ENCODE results near the gene GASK1B. TPM values are rescaled to one million over a fixed set of nuclear protein-coding genes. Genes with fewer than 3 reads are reported as not detected.

Gene GASK1B
- total RNA-seq, 1 donor from 2014 or later, result not detected

DNA sequence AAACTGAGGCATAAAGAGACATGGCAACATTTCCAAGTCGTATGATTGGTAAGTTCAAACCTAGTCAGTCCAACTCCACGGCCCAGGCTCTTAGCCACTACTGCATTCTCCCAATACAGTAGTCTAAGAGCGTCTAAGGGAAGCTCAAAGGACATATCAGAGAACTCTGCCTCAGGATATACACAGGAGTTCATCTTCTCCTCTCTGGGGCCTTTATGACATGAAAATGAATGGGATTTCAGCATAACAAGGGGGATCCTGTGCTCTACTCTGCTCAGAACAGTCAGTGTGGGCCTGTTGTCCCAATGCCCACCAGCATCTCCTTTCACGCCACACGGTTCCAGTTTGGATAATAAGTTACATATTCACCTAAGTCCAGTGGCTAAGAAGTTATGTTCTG lies 4.2 kb downstream of the GASK1B start:
- Mint-ChIP-seq H3K9me3 (no peaks in the 10 kb centered on the region), H3K27ac (no peak overlapping the region), H3K4me1 (no peaks in the 10 kb centered on the region), H3K27me3 (peaks cover 20% of the 10 kb centered on the region), H3K4me3 (no peak overlapping the region), H3K36me3 (ENCODE audit: low read depth) (no peaks in the 10 kb centered on the region)
- ATAC-seq (ENCODE audit: low read depth), result no peak
- no peak for DNase-seq
- TF ChIP-seq, protein P1, sequence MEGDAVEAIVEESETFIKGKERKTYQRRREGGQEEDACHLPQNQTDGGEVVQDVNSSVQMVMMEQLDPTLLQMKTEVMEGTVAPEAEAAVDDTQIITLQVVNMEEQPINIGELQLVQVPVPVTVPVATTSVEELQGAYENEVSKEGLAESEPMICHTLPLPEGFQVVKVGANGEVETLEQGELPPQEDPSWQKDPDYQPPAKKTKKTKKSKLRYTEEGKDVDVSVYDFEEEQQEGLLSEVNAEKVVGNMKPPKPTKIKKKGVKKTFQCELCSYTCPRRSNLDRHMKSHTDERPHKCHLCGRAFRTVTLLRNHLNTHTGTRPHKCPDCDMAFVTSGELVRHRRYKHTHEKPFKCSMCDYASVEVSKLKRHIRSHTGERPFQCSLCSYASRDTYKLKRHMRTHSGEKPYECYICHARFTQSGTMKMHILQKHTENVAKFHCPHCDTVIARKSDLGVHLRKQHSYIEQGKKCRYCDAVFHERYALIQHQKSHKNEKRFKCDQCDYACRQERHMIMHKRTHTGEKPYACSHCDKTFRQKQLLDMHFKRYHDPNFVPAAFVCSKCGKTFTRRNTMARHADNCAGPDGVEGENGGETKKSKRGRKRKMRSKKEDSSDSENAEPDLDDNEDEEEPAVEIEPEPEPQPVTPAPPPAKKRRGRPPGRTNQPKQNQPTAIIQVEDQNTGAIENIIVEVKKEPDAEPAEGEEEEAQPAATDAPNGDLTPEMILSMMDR (IDR thresholded peaks at IDR 0.05), result no peak
- intact Hi-C loops (cut with micrococcal nuclease), result no loop called here
- CTCF ChIA-PET, result no interaction called here
- POLR2A ChIA-PET, result no interaction called here

DNA sequence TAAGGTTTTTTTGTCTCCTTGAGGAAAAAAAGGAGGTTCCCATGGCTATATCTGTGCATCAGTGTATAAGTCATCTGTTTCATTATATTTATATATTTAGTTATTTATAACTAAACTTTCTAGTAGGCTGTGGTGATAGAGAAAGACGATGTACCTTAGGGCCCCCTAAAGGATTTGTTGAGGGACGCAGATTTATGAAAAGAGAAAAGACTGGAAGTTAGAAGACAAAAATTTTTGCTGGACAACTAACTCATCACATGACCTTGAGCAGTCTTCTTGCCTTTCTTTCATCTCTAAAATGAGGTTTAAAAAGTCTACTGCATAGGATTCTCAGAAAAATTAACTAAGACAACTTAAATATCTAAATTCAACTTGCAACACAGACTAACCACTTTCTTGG lies 6.1 kb downstream of the GASK1B start:
- no peaks in the 10 kb centered on the region for H3K9me3 Mint-ChIP-seq
- no peak for DNase-seq
- ATAC-seq (ENCODE audit: low read depth), result no peak
- TF ChIP-seq, protein P1 (IDR thresholded peaks at IDR 0.05), result no peak
- peaks cover 12% of the 10 kb centered on the region for H3K27me3 Mint-ChIP-seq
- CTCF ChIA-PET, result no interaction called here
- H3K36me3 Mint-ChIP-seq (ENCODE audit: low read depth), result no peaks in the 10 kb centered on the region
- no peak overlapping the region for H3K27ac Mint-ChIP-seq
- intact Hi-C loops (cut with micrococcal nuclease), result no loop called here
- no peaks in the 10 kb centered on the region for H3K4me1 Mint-ChIP-seq
- H3K4me3 Mint-ChIP-seq, result no peak overlapping the region
- POLR2A ChIA-PET, result no interaction called here

DNA sequence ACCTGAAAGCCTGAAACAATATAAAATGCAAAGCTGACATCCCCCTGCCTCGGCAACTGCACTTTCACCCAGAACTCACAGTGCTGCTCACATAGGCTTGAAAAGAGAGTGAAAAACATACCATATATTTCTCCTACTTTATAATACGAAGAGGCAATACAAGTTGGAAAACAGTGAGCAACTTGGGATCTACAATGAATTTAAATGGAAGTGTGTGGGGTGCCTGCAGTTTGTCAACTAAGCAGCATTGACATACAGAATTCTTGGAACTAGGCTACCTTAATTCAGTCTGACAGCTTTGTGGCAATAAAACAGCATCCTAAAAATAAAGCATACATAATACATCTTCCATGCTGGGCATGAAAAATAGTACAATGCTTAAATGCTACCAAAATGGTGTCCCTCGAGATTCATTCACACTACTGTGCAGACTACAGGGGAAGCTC lies 8.0 kb downstream of the GASK1B start:
- TF ChIP-seq, protein P1 (IDR thresholded peaks at IDR 0.05), result no peak
- no peak for ATAC-seq (ENCODE audit: low read depth)
- Mint-ChIP-seq H3K4me1 (no peaks in the 10 kb centered on the region), H3K9me3 (no peaks in the 10 kb centered on the region), H3K27ac (no peak overlapping the region), H3K4me3 (no peak overlapping the region), H3K27me3 (no peaks in the 10 kb centered on the region), H3K36me3 (ENCODE audit: low read depth) (no peaks in the 10 kb centered on the region)
- intact Hi-C loops (cut with micrococcal nuclease), result no loop called here
- DNase-seq, result no peak
- POLR2A ChIA-PET, result no interaction called here
- CTCF ChIA-PET, result no interaction called here

DNA sequence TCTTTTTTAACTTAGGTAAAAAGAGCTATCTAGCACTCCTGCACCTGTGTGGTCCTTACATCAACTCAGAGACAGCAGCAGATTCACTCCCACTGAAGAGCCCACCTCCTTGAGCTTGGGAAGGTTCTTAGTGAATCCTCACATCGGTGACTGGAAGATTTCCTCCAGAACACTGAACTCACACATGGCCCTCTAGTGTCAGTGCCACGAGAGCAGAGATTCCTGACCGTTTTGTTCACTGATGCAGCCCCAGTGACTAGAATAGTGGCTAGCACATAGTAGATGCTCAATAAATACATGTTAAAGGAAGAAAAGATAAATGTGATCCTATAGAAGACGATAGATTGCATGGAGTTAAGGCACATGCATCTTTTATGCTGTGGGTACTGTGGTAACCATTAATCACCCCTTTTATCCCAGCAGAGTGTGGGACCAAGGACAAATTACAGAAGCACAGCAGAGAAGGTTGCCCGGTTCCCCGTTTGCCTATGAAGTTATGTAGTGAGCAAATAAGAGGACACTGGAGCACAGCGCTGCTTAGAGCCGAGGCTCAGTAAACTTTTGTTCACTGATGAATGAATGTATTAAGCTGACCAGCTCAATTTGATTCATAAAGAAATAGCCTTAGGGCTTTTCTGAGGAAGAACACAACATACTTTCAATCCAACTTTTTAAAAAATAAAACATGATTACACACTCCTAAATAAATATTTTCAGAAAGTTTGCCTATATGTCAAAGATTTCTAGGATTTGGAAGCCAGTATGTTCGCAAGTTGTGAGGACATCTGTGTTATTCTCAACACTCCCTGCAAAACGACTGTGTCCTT lies 8.7 kb downstream of the GASK1B start:
- Mint-ChIP-seq H3K36me3 (ENCODE audit: low read depth) (no peaks in the 10 kb centered on the region), H3K9me3 (no peaks in the 10 kb centered on the region), H3K4me3 (no peak overlapping the region), H3K27ac (no peak overlapping the region), H3K27me3 (no peaks in the 10 kb centered on the region), H3K4me1 (no peaks in the 10 kb centered on the region)
- ChIA-PET CTCF (no interaction called here), POLR2A (no interaction called here)
- ATAC-seq (ENCODE audit: low read depth) (no peak), DNase-seq (no peak)
- intact Hi-C loops (cut with micrococcal nuclease), result no loop called here
- TF ChIP-seq, protein P1 (IDR thresholded peaks at IDR 0.05), result no peak

DNA sequence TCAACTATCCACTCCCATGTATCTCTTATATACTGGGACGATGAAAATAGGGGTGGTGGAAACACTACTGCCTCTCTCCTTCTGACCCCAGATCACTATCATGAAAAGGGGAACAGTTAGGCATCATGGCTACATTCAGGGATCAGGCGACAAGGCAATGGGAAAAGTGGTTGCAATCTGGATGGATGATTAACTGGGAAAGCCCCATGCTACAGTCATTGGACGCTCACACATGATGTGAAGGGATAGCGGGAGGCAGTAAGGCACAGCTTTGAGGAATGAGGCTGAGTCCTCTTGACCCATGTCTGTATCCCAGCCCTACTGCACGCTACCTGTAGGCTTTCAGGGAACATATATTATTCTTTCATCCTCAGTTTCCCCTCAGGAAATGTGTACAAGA lies 10.2 kb downstream of the GASK1B start:
- no peaks in the 10 kb centered on the region for H3K36me3 Mint-ChIP-seq (ENCODE audit: low read depth)
- ChIA-PET POLR2A (no interaction called here), CTCF (no interaction called here)
- no peak overlapping the region for H3K4me3 Mint-ChIP-seq
- H3K27me3 Mint-ChIP-seq, result no peaks in the 10 kb centered on the region
- ATAC-seq (ENCODE audit: low read depth) (no peak), DNase-seq (no peak)
- no peaks in the 10 kb centered on the region for H3K9me3 Mint-ChIP-seq
- TF ChIP-seq, protein P1 (IDR thresholded peaks at IDR 0.05), result no peak
- no peak overlapping the region for H3K27ac Mint-ChIP-seq
- intact Hi-C loops (cut with micrococcal nuclease), result no loop called here
- H3K4me1 Mint-ChIP-seq, result no peaks in the 10 kb centered on the region
